Measurements from ENCODE around the gene CRB2.

GRCh38 chr9:123354806-123355508 is 1.0 kb upstream of the CRB2 start:
- TF ChIP-seq CTCF (IDR thresholded peaks at IDR 0.05): no peak
- TF ChIP-seq POLR2A (IDR thresholded peaks at IDR 0.05): no peak

All from body of pancreas (tissue), 4 donors.